HG02981 (cell line): ENCODE data around the gene KLK8.
"Not testable (repeated sequence)": the region's sequence is repeated elsewhere in the genome, so short reads cannot be mapped to it uniquely, and the experiment has no call there.

Source experiments
- ATAC-seq: cut with Tn5 transposase; IDR thresholded peaks from one replicate; pipeline ENCODE4 v1.9.1; 2021; ENCODE audit warnings: mild to moderate bottlenecking, moderate library complexity; ENCODE audit not compliant: unreplicated experiment

The KLK8 gene

DNA sequence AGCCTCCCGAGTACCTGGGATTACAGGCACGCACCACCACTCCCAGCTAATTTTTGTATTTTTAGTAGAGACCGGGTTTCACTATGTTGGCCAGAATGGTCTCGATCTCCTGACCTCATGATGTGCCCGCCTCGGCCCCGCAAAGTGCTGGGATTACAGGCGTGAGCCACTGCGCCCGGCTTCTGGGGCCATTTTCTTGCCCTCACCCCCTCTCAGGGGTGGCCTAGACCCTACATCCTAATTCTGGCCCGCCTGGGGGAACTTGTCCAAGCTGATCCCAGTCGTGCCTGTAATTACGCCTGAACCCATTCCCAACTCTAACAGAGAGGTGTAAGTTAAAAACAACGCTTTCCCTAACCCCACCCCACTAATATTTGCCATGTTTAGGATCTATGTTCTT lies 17.0 kb downstream of the KLK8 start:
- ATAC-seq = not testable (repeated sequence)

GRCh38 chr19:50983625-50984292 lies 17.6 kb downstream of the KLK8 start, which contains the start of gene KLK7:
TSS of gene KLK7 (minus strand) at chr19:50983917. CDS start at chr19:50982399, 1,518 bp downstream.
- no peak for ATAC-seq

DNA sequence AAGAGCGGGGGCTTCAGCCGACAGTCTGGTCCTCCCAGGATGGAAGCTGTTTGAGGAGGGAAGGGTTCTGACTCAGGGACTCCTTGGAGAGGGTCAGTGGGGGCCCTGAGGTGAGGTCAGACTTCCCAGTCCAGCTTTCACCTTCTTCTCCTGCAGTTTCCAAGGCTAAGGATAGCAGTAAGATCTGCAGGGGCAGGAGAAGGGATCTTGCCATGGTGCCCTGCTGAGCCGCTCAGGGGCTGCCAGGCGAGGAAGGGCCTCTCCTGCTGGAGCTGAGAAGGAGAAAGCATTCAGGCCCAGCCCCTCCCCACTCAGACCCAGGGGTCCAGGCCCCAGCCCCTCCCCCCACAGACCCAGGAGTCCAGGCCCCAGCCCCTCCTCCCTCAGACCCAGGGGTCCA lies 19.2 kb downstream of the KLK8 start:
- no peak for ATAC-seq

DNA sequence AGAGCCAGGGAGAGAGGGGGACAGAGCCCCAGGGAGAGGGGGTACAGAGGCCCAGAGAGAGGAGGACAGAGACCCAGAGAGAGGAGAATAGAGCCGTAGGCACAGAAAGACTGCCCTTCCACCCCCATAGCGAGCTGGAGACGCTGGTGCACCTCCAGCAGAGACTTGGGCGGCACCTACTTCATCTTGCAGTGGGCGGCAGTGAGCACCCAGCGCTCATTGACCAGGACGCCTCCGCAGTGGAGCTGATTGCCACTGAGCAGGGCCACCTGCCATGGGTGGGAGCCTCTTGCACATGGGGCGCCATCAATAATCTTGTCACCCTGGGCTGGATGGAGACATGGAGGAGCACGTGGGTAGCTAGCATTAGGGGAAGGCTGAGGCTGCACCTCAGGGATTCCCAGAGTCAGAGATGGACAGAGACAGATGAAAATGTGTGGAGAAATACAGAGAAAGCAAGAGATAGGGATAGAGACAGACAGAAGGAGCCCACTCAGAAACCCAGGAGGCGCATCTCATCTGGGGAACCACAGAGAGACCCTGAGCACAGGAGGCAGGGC lies 19.7 kb downstream of the KLK8 start:
- no peak for ATAC-seq

- ATAC-seq = no peak
Measured at GRCh38 chr19:50980208-50980607, 21.2 kb downstream of the KLK8 start.

GRCh38 chr19:50979758-50980157 lies 21.6 kb downstream of the KLK8 start:
- no peak for ATAC-seq

GRCh38 chr19:50978772-50979390 lies 22.5 kb downstream of the KLK8 start:
- ATAC-seq = no peak

DNA sequence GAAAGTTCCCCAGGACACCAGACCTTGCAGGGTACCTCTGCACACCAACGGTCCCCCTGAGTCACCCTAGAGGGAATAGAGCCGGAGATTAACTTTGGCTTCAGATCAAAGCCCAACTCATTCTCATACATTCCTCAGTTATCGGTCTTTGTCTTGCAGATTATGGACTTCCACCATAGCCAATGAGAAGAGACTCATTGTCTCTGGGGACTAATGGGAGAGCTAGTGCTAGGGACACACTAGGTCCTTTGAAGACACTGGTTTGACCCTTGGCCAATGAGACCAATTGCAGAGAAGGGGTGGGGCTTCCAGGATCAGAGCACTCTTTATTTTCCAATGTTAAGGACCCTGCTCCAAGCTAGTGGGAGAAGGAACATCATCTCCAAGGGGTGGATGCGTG lies 23.8 kb downstream of the KLK8 start:
- no peak for ATAC-seq

- ATAC-seq = no peak
Measured at GRCh38 chr19:50975766-50976165, 25.6 kb downstream of the KLK8 start.

GRCh38 chr19:50974702-50975556 lies 26.5 kb downstream of the KLK8 start:
- ATAC-seq = no peak

DNA sequence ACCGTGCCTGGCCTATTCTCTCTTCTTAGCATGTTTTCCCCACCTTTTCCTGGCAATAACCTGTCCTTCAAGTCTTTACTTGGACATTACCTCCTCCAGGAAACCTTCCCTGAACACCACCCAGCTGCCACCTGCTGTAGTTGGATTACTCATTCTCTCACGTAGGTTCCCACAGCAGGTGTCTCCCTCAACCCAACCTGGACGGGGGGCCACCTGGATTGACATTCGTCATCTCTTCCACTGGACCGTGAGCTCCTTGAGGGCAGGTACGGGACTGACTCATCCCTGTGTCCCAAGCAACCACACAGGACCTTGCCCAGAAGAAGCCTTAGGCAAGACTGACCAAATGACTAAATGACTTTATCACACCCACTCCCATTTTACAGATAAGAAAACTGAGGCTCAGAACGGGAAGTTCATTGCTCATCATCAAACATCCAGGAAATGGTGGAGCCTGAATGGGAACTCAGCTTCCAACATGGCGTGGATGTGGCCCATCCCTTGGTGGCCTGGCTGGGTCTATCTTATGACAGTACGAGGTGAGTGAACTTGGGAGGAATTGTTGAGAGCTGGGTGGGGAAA lies 28.5 kb downstream of the KLK8 start:
- ATAC-seq = no peak

DNA sequence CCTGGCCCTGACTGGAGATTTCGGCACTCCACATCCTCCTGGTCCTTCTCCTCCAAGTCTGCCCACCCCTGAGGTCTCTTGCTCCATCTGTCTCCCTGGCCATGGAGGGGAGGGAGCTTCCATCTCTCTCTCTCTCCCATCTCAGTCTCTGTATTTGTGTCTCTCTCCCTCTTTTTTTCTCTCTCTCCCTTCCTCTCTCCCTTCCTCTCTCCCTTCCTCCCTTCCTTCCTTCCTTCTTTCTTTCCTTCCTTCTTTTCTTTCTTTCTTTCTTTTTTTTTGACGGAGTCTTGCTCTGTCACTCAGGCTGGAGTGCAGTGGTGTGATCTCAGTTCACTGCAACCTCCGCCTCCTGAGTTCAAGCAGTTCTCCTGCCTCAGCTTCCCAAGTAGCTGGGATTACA lies 31.6 kb downstream of the KLK8 start:
- ATAC-seq = not testable (repeated sequence)

DNA sequence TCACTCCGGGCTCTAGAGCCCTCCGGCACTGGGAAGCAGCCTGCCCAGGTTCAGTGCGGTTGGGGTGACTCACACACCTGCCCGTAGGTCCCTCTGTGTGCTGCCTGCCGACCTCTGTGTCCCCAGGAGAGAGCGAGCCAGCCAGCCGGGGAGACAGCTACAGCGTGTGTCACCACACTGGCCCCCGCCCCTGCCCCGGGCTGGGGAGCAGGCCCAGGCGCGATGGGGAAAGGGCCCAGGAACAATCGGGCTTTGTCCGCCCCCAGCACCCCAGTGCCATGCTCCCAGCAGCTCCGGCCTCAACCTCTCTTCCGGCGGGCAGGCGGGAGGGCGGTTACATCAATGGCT lies 32.0 kb downstream of the KLK8 start, which contains the start of gene KLK6:
Gene KLK6, minus strand, starts transcription at position 179 of the 348 bp plus-strand sequence. CDS start 1,487 bp downstream, outside the sequence.
- no peak for ATAC-seq

DNA sequence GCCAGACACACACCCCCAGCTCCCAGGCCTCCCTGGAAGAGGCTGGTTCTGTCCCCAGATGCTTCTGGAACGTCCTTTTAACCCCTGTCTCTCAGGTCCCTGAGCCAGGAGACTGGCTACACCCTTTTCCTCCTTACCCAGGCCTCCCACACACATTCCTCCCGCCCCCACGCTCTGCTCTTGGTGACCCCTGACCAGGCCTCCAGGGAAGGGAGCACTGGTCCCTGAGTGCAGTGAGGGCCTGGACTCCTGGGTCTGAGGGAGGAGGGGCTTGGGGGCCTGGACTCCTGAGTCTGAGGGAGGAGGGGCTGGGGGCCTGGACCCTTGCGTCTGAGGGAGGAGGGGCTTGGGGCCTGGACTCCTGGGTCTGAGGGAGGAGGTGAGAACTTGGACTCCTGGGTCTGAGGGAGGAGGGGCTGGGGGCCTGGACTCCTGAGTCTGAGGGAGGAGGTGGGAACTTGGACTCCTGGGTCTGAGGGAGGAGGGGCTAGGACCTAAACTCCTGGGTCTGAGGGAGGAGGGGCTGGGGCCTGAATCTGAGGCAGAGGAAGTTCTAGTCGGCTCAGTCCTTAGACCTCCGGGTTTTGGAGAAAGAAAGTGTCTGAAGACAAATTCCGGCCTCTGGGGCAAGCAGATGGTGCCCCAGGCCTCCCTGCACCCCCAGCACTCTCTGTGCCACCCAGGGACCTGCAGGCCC lies 32.5 kb downstream of the KLK8 start:
- no peak for ATAC-seq

- ATAC-seq = no peak
Measured at GRCh38 chr19:50967929-50968715, 33.3 kb downstream of the KLK8 start.

GRCh38 chr19:50964266-50964665 lies 37.1 kb downstream of the KLK8 start:
- ATAC-seq = no peak

DNA sequence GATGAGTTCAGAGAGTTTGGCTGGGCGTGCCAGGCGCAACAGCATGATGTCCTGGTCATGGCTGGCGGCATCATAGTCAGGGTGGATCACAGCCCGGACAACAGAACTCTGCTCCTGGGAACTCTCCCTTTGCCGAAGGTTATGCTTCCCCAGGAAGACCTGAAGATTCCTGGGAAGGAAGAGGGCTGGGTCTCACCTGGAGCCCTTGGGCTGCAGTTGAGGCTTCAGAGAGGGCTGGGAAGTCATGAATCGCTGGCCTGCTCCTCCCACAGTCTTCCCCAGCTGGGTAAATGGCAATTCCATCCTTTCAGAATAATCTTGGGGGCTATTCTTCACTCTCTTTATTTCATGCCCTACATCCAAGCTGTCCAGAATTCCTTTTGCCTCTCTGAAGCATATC lies 38.0 kb downstream of the KLK8 start:
- ATAC-seq = no peak

- no peak for ATAC-seq
Measured at GRCh38 chr19:50962245-50962644, 39.2 kb downstream of the KLK8 start.

- ATAC-seq = no peak
Measured at GRCh38 chr19:50959731-50960500, 41.5 kb downstream of the KLK8 start.
